WERI-Rb-1 (cell line): Measurements from ENCODE around the gene LBHD1.
A peak's percentile ranks its signal among the peaks of the same experiment; 100 is the strongest.

ENCODE experiments used
- DNase-seq: peaks from one replicate; pipeline ENCODE4 v3.0.0-alpha.2; 2020
- H3K27ac ChIP-seq: fragments of 250-450 bp; sonication (Bioruptor Pico); 2 replicates; pipeline ENCODE4 v1.5.1; 2020; ENCODE audit warnings: mild to moderate bottlenecking, moderate library complexity
- H3K27me3 ChIP-seq: fragments of 250-450 bp; sonication (Bioruptor Pico); 2 replicates; pipeline ENCODE4 v1.5.1; 2021; ENCODE audit warnings: mild to moderate bottlenecking, low read depth, moderate library complexity; ENCODE audit not compliant: insufficient read depth, severe bottlenecking
- H3K36me3 ChIP-seq: fragments of 250-450 bp; sonication (Bioruptor Pico); 2 replicates; pipeline ENCODE4 v1.5.1; 2020; ENCODE audit warnings: mild to moderate bottlenecking, moderate library complexity
- H3K4me3 ChIP-seq: 2 replicates; pipeline ENCODE4 v1.5.1; 2011; ENCODE audit warnings: low read depth, mild to moderate bottlenecking, control low read depth, low read length
- H3K9me3 ChIP-seq: fragments of 250-450 bp; sonication (Bioruptor Pico); 2 replicates; pipeline ENCODE4 v1.5.1; 2021; ENCODE audit warnings: mild to moderate bottlenecking, moderate library complexity; ENCODE audit not compliant: severe bottlenecking
- TF ChIP-seq, protein P1 (sequence below): IDR thresholded peaks from 2 replicates; pipeline ENCODE4 v1.5.1; 2011; ENCODE audit warnings: low read depth, mild to moderate bottlenecking, control low read depth, inconsistent platforms, low read length

Gene LBHD1

DNA sequence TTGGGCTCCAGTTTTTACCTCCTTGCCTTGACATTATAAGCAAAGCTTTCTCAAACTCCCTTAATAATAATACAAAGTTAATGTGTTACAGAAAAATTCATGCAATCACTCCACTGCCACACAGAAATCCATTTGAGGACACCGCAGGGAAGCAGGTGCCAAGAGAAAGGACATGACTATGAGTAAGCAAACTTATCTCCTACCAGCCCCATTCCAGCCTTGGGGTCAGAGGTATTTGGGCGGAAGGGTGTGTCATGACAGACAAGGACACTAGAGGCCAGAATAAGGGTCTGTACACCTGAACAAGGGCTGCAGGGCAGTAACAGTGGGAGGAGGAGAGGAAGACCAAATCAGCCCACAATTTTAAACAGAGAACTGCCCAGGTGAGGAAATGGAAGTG lies 41.3 kb upstream of the LBHD1 start:
- H3K9me3 ChIP-seq = no peaks in the 10 kb centered on the region
- H3K36me3 ChIP-seq = peaks cover 81% of the 10 kb centered on the region
- H3K27ac ChIP-seq = no peak overlapping the region
- no peak for DNase-seq
- no peak overlapping the region for H3K4me3 ChIP-seq
- TF ChIP-seq, protein P1, sequence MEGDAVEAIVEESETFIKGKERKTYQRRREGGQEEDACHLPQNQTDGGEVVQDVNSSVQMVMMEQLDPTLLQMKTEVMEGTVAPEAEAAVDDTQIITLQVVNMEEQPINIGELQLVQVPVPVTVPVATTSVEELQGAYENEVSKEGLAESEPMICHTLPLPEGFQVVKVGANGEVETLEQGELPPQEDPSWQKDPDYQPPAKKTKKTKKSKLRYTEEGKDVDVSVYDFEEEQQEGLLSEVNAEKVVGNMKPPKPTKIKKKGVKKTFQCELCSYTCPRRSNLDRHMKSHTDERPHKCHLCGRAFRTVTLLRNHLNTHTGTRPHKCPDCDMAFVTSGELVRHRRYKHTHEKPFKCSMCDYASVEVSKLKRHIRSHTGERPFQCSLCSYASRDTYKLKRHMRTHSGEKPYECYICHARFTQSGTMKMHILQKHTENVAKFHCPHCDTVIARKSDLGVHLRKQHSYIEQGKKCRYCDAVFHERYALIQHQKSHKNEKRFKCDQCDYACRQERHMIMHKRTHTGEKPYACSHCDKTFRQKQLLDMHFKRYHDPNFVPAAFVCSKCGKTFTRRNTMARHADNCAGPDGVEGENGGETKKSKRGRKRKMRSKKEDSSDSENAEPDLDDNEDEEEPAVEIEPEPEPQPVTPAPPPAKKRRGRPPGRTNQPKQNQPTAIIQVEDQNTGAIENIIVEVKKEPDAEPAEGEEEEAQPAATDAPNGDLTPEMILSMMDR = no peak
- H3K27me3 ChIP-seq = no peaks in the 10 kb centered on the region

DNA sequence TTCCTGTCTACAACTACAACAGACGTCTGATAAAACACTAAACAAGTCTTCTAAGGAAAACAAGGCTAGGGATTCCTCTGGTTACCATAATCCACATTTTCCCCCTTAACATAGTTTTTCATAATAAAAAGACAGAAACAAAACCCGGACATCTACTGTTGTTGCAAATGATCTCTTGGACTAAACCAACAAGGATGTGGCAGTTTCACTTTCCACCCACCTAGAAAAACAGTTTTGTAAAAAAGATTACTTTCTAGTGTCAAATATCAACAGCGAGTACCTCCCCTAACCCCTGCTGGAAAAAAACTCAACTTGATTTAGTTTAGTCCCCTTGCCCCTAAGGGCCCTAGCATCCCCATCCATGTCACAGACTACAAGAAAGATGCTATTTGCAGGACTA lies 40.8 kb upstream of the LBHD1 start:
- TF ChIP-seq, protein P1 = no peak
- Histone ChIP-seq H3K9me3 (no peaks in the 10 kb centered on the region), H3K27me3 (no peaks in the 10 kb centered on the region), H3K4me3 (no peak overlapping the region), H3K27ac (no peak overlapping the region), H3K36me3 (peaks cover 78% of the 10 kb centered on the region)
- no peak for DNase-seq

DNA sequence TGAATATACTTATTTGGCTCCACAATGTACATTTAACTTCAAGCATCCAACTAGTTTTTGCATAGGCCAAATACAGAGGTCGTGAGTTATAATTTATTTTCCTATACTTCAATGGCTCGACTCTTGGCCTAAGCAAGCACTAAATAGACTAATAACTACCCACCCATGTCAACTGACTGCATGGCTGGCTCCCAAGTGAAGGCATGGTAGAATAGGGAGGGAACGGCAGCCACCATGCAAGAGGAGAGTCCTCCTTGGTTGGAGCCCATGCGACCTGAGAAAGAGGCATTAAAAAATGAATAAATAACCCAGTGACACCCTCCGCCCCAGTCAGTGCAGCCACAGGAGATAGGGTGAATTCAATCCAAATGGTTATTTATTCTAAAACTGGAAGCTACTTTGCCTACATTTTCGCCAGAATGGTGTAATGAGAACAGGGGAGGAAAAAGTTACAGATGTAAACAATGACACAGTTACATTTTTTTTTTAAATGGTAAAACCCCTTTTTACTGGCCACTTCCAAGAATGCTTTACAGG lies 40.3 kb upstream of the LBHD1 start:
- no peaks in the 10 kb centered on the region for H3K27me3 ChIP-seq
- H3K9me3 ChIP-seq = no peaks in the 10 kb centered on the region
- H3K4me3 ChIP-seq = no peak overlapping the region
- TF ChIP-seq, protein P1 = no peak
- peaks cover 78% of the 10 kb centered on the region for H3K36me3 ChIP-seq
- no peak for DNase-seq
- no peak overlapping the region for H3K27ac ChIP-seq

DNA sequence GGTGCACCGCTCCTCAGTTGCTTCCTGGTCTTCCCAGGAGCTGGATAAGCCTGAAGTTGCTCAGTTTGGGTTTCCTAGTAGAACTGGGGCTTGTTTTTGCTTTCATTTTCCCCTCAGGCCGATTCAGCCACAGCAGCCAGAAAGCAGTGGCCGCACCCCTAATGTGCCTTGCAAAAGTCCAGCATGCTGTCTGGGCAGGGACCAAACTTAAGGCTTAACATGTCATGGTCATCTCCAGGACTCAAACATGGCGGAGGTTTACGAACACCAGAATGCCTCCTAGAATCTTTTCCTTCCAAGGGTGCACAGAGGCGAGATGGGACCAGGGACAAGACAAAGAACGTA lies 37.9 kb upstream of the LBHD1 start:
- Histone ChIP-seq H3K27ac (peak overlapping the region; percentile 87), H3K27me3 (no peaks in the 10 kb centered on the region), H3K4me3 (peak overlapping the region; percentile 69), H3K36me3 (peaks cover 67% of the 10 kb centered on the region), H3K9me3 (no peaks in the 10 kb centered on the region)
- no peak for DNase-seq
- TF ChIP-seq, protein P1 = no peak

DNA sequence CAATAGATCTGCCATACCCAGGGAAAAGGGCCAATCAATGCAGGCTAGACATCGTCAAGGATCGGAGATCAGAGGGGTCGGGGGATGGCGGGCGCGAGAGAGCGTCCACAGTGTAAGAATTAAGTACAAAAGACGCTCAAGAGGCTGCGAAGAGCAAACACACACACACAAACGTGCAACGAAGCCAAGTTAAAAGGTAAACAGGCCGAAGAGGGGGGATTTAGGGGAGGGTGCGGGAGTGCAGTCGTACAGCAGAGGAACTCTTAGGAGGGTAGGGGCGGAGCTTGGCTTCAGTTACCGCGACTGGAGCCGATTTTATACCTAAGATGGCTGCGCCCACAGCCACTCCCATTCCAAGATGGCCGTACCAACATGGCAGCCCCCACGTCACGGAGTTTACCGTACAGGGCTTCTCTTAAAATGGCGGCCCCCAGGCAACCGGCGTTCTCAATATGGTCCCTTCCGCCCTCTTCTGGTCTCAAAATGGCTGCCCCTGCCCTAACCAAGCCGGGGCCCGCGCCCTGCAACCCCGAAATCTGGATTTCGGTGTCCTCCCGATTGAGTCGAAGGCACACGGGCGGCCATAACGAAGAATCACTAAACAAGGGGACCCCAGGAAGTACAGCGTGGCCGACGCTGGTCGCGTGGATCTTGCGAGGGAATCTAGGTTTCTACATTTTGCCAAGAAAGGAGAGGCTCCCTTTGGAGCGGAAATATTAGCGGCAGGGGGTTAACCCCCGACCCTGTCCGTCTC lies 37.4 kb upstream of the LBHD1 start:
- H3K4me3 ChIP-seq = peak overlapping the region; percentile 69
- no peaks in the 10 kb centered on the region for H3K27me3 ChIP-seq
- no peaks in the 10 kb centered on the region for H3K9me3 ChIP-seq
- peaks cover 66% of the 10 kb centered on the region for H3K36me3 ChIP-seq
- TF ChIP-seq, protein P1 = no peak
- peak overlapping the region; percentile 87 for H3K27ac ChIP-seq
- peak; percentile 97 for DNase-seq

DNA sequence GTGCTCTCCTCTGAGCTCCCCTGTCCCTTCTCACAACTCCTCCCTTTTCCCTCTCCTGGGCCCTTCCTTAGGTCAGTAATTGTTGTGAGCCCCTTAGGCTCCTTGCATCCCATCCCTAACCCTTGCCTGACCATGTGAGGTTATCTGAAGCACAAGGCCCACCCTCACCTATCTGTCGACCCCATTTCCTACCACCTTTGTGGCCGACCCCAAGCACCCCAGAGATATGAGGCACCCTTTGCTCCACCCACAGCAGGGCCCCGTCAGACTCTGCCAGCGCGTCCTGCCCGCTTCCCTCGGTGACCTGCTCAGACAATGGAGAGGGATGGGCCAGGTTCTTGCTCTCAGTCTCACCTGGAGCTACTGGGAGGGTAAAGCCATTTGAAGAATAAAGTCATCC lies 36.7 kb upstream of the LBHD1 start:
- peak overlapping the region; percentile 87 for H3K27ac ChIP-seq
- peak overlapping the region; percentile 69 for H3K4me3 ChIP-seq
- no peaks in the 10 kb centered on the region for H3K27me3 ChIP-seq
- TF ChIP-seq, protein P1 = no peak
- no peaks in the 10 kb centered on the region for H3K9me3 ChIP-seq
- peaks cover 62% of the 10 kb centered on the region for H3K36me3 ChIP-seq
- DNase-seq = no peak
